Activated CD4-positive, alpha-beta T cell treated with anti-CD3 and anti-CD28 coated beads, Interleukin-2, amount 10 ng/mL, durations not matched to agents 24 days and 14 days (primary cell): ENCODE data around the gene FRS3. TPM values are rescaled to one million over a fixed set of nuclear protein-coding genes. Genes with fewer than 3 reads are reported as not detected.

ENCODE experiments used
- DNase-seq: peaks from one replicate; pipeline ENCODE4 v3.0.0; 2022
- H3K27ac Mint-ChIP-seq: one replicate; pipeline ENCODE4 v1.8.0; 2022; ENCODE audit warnings: mild to moderate bottlenecking, mixed read lengths
- H3K27me3 Mint-ChIP-seq: one replicate; pipeline ENCODE4 v1.8.0; 2022; ENCODE audit warnings: mixed read lengths
- H3K36me3 Mint-ChIP-seq: one replicate; pipeline ENCODE4 v1.8.0; 2022; ENCODE audit warnings: low read depth, mild to moderate bottlenecking, mixed read lengths
- H3K4me1 Mint-ChIP-seq: one replicate; pipeline ENCODE4 v1.8.0; 2021; ENCODE audit warnings: mixed read lengths
- H3K4me3 Mint-ChIP-seq: one replicate; pipeline ENCODE4 v1.8.0; 2022; ENCODE audit warnings: mild to moderate bottlenecking, moderate library complexity, mixed read lengths
- H3K9me3 Mint-ChIP-seq: one replicate; pipeline ENCODE4 v1.8.0; 2021; ENCODE audit warnings: mixed read lengths
- intact Hi-C: fragments of 100-400 bp; cut with micrococcal nuclease; formaldehyde crosslinking; loops from one replicate; pipeline ENCODE4 v1.15.1; 2023
- total RNA-seq: library from RNA; stranded (reverse); gene quantifications from 2 replicates; pipeline ENCODE4 v1.2.3, GENCODE V29; 2022

The FRS3 gene
- total RNA-seq, 1 donor from 2014 or later: 6.8 TPM

DNA sequence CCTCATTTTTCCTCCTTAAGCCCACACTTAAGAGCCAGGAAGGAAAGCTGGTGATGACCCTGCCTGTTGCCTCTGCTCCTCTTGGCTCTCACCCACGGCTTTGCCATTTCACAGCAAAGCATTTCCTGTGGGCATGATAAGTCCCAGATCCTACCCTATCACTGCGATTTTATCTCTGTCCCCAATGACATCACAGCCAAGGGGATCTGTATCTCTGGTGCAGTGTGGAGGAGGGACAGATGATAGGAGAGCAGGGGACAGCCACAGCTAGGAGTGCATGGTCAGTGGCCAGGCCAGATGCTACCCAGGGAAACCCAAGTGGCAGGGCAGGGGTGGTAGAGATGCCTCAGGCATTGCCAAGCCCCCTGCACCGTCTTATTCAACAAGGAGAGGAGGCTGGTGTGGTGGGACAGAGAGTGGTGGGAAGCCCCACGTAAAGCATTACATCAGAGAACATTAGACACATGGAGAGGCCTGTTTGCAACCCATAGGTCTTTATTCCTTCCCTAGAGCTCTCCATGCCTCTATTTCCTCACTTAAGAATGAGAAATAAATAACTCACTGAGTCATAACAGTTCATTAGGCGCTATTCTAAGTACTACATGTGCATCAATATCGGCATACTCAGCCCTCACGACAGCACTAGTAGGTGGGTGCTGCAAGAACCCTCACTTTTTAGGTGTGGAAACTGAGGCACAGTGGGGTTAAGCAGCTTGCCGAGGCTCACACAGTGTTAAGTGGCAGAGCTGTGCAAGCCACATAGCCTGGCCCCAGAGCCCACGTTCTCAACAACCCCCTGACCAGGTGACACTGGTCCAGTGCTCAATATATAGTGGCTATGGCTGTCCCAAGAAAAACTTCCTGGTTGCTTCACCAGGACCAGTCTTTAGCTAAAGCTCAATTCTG is 48.9 kb downstream of the FRS3 start:
- no peak for DNase-seq
- Mint-ChIP-seq H3K36me3 (no peaks in the 10 kb centered on the region), H3K27me3 (no peaks in the 10 kb centered on the region), H3K4me1 (peaks cover 40% of the 10 kb centered on the region), H3K27ac (peak overlapping the region; percentile 43), H3K4me3 (no peak overlapping the region), H3K9me3 (no peaks in the 10 kb centered on the region)
- intact Hi-C loops: loop anchor here (10.0 kb wide), 1 partner anchor 656 kb away; the partner anchor contains the start of genes NFYA and OARD1

DNA sequence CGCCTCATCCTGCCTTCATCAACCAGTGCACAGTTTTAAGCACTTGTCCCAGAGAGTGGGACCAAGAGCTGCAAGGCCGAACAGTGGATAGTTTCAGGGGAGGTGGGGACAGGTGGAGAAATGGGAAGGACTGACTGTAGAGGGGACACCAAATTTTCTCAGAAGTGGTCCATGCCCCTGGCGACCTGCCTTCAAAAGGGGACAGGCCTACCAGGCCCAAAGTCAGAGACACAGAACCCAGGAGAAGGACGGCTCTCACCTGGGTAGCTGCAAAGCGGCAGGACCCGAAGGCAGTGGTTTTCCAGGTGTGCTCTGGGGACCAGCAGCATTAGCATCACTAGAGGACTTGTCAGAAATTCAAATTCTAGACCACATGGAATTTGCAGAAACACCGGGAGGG is 50.1 kb downstream of the FRS3 start:
- no peaks in the 10 kb centered on the region for H3K9me3 Mint-ChIP-seq
- H3K36me3 Mint-ChIP-seq: no peaks in the 10 kb centered on the region
- H3K27me3 Mint-ChIP-seq: no peaks in the 10 kb centered on the region
- no peak for DNase-seq
- no peak overlapping the region for H3K27ac Mint-ChIP-seq
- intact Hi-C loops: loop anchor here (10.0 kb wide), 1 partner anchor 655 kb away; the partner anchor contains the start of genes NFYA and OARD1
- no peak overlapping the region for H3K4me3 Mint-ChIP-seq
- peaks cover 38% of the 10 kb centered on the region for H3K4me1 Mint-ChIP-seq

DNA sequence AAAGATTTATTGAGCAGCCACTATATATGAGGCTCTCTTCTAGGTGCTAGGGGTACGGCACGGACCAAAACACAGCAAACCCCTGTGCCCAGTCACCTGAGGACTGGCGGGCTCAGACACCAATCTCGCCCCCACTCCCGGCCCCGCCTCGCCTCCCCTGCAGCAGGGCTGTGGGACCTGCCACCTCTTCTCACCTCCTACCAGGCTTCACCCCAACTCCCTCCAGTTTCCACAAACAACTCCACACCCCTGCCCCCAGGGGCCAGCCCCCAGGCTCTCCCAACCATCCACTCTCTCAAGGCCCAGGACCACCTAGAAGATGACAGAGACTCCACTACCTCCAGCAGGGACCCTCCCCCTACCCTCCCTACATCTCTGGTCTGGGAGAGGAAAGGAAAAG is 50.7 kb downstream of the FRS3 start:
- H3K27ac Mint-ChIP-seq: peak overlapping the region; percentile 13

DNA sequence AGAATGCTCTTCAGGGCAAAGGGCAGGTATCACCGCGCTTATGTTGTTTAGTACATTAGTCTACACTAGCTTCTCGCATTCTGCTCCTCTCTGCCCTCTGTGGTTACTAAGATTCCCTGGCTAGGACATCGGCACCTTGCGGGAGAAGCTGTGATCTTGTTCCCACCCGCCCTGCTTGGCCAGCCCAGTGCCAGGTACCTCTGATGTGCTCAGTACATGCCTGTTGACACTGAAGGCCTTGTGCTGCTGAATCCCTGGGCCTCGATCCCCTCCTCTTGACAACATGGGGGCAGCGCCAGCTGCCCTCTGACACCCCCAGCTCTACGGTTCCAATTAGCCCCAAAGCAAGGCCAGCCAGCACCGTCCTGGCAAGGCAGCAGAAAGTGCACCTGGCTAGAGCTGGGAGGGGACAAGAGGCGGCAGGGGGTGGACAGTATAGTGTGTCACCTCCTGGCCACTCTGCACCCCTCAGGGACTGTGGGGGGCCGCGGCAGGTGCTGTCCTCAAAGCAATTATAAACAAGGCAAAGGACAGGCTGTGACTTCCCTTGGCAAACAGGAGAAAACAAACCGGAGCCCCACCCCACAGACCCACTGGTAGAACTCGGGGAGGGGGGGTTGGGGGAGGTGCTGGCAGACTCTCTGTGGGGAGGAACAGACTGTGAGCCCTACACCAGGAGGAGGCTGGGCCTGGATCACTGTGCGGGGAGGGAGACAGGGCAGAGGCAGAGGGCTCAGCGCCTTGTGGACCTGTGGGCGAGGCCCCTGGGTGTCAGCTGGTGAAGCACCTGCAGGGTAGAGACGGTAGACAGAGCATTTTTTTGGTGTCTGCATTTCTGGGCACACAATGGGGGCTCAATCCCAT is 51.4 kb downstream of the FRS3 start:
- H3K4me3 Mint-ChIP-seq: no peak overlapping the region
- no peaks in the 10 kb centered on the region for H3K36me3 Mint-ChIP-seq
- H3K27me3 Mint-ChIP-seq: no peaks in the 10 kb centered on the region
- no peak for DNase-seq
- H3K9me3 Mint-ChIP-seq: no peaks in the 10 kb centered on the region
- H3K27ac Mint-ChIP-seq: no peak overlapping the region
- H3K4me1 Mint-ChIP-seq: peaks cover 32% of the 10 kb centered on the region
- intact Hi-C loops: no loop called here

More for the DNA sequence above, 50.7 kb downstream of the FRS3 start:
- intact Hi-C loops: no loop called here
- Mint-ChIP-seq H3K27me3 (no peaks in the 10 kb centered on the region), H3K4me3 (no peak overlapping the region), H3K36me3 (no peaks in the 10 kb centered on the region), H3K4me1 (peaks cover 38% of the 10 kb centered on the region), H3K9me3 (no peaks in the 10 kb centered on the region)
- no peak for DNase-seq

DNA sequence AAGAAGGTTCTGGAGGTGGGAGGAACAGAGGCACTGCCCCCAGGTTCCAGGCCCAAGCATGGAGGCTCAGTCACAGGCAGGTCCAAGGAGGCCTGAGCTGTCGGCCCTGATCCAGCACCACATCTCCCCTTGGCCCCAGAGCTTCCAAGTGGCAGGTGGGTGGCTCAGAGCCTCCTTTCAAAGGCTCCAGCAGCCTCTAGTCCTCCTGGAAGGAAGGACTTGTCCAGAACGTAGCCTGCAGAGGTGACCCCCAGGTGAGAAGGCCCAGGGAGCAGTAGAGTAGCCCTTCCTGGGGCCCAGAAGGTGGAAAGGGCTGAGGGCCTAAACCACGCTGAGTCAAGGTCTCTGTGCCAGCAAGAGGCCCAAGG is 52.0 kb downstream of the FRS3 start:
- H3K36me3 Mint-ChIP-seq: no peaks in the 10 kb centered on the region
- H3K4me3 Mint-ChIP-seq: no peak overlapping the region
- H3K9me3 Mint-ChIP-seq: no peaks in the 10 kb centered on the region
- intact Hi-C loops: no loop called here
- H3K4me1 Mint-ChIP-seq: peaks cover 27% of the 10 kb centered on the region
- no peaks in the 10 kb centered on the region for H3K27me3 Mint-ChIP-seq
- no peak overlapping the region for H3K27ac Mint-ChIP-seq
- DNase-seq: no peak

DNA sequence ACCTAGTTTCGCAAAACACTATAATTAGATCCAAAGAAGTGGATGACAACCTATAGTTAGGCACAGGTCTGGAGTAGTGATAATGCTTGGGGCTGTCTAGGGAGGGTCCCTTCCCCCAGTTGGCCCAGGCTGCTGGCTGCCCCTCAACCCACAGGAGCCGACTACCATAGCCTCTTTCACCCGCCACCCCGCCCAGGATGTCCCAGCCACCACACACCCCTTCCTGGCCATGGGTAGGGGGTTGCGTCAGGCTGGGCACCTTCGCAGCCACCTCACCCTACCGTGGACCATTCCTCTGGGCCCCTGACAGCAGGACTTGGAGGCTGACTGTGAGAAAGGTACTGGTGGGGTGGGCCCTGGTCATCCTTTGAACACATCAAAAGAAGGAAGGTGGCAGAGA is 52.8 kb downstream of the FRS3 start:
- peaks cover 23% of the 10 kb centered on the region for H3K4me1 Mint-ChIP-seq
- no peaks in the 10 kb centered on the region for H3K9me3 Mint-ChIP-seq
- no peaks in the 10 kb centered on the region for H3K27me3 Mint-ChIP-seq
- no peaks in the 10 kb centered on the region for H3K36me3 Mint-ChIP-seq
- H3K27ac Mint-ChIP-seq: no peak overlapping the region
- H3K4me3 Mint-ChIP-seq: no peak overlapping the region
- intact Hi-C loops: no loop called here
- DNase-seq: no peak

DNA sequence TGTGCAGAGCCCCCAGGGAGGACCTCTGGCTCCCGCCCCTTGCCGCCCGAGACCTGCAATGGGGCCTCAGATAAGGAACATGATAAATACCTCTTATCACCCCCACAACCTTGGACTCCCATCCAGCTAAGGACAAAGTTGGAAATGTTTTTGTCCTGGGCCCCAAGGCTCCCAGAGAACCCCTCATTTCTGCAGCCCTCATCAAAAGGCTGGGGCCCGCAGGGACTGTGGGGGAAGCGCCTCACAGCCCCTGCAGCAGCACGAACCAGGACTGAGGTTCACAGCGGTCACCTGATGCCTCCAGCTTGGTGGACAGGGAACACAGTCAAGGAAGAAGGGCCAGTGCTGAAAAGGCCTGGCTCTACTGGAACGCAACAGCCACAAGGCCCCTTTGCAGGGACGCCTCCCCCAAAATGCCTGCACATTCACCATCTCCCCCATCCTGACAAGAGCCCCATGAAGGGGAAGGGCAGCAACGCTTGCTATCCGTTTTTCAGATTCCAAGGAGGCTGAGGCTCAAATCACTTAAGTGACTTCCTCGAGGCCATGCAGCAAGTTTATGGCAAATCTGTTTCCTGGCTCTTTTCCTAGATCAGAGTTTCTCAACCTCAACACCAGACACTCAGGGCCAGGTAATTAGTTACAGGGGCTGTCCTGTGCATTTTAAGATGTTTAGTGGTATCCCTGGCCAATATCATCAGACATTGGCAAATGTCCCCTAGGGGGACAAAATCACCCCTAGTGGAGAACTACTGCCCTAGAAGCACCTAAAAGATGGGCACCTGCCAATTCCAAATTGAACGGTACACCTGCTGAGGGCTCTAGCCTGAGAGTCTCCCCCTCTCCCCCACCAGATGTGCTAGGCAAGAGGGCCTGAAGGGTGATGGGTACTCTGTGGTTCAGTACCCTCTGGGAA is 54.9 kb downstream of the FRS3 start:
- DNase-seq: no peak
- H3K36me3 Mint-ChIP-seq: no peaks in the 10 kb centered on the region
- no peak overlapping the region for H3K4me3 Mint-ChIP-seq
- intact Hi-C loops: no loop called here
- peaks cover 9% of the 10 kb centered on the region for H3K4me1 Mint-ChIP-seq
- no peaks in the 10 kb centered on the region for H3K9me3 Mint-ChIP-seq
- H3K27ac Mint-ChIP-seq: no peak overlapping the region
- H3K27me3 Mint-ChIP-seq: no peaks in the 10 kb centered on the region

DNA sequence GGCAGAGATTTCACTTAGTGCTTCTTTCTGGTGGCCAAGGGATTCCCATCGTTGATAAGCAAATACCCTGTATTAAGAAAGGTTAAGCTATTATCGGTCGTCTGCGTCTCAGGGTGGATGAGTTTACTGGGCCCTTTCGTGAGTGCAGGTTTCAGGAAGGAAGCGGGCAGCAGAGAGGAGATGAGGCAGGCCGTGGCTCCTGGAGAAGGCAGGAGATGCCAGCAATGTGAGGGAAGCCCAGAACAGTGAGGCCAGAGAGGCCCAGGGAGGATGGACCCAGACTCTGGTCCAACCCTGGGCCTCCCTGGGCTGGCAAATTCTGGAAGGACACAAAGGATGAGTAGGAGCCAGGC is 55.5 kb downstream of the FRS3 start:
- no peaks in the 10 kb centered on the region for H3K9me3 Mint-ChIP-seq
- H3K36me3 Mint-ChIP-seq: no peaks in the 10 kb centered on the region
- H3K4me1 Mint-ChIP-seq: peaks cover 9% of the 10 kb centered on the region
- no peak for DNase-seq
- no peak overlapping the region for H3K27ac Mint-ChIP-seq
- no peak overlapping the region for H3K4me3 Mint-ChIP-seq
- no peaks in the 10 kb centered on the region for H3K27me3 Mint-ChIP-seq
- intact Hi-C loops: no loop called here

DNA sequence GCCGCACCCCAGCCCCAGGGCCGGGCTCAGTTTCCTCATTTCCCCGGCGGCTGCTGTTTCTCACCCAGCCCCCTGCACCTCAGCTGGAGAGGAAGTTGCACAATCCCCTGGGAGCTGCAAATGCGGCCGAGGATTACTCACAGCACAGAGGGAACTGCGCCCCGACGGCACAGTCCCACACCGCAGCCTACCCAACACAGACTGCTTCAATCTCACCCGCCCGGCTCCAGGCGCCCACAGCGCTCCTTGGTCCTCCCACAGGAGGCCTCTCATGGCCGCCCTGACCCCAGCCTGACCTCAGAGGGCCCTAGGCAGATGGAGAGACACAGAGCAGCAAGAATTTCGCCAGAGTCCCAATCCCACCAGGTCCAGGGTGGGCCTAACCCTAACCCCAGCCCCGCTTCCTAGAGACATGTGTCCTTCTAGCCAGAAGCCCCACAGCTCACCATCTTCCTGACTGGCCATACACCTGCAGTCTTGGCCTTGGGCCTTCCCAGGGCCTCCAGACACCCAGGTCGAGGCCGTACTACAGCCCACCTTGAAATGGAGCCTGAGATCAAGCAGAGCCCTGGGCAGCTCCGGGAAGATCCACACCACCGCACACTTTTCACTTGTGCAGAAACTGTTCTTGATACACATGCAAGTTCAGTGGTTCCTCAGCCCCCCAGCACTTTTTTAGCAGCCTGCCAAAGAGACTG is 56.0 kb downstream of the FRS3 start:
- intact Hi-C loops: no loop called here
- no peak for DNase-seq
- H3K27ac Mint-ChIP-seq: no peak overlapping the region
- H3K36me3 Mint-ChIP-seq: no peaks in the 10 kb centered on the region
- peaks cover 7% of the 10 kb centered on the region for H3K4me1 Mint-ChIP-seq
- H3K27me3 Mint-ChIP-seq: no peaks in the 10 kb centered on the region
- no peak overlapping the region for H3K4me3 Mint-ChIP-seq
- H3K9me3 Mint-ChIP-seq: no peaks in the 10 kb centered on the region

DNA sequence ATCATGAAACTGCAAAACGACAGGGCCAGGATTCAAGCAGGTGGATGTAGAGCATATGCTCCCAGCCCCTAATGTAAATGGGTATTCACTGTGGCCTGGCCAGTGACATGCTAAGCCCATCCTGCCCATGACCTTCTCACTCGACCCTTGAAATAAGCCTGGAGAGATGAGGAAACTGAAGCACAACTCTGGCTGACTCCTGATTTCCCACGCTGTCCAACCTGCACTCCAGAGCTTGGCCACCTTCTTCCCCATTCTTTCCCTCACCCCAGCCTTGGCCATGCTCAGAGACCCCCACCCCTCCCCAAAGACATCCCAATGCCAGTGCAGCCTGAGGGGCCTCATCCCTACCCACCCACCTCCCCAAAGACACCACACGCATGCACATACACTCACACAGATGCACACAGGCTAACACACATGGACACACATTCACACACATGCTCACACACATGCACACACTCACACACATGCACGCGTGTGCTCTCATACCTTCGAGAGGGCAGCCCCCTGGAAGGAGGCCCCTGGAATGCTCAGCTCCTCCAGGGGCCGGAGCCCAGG is 56.7 kb downstream of the FRS3 start:
- Mint-ChIP-seq H3K27ac (no peak overlapping the region), H3K27me3 (no peaks in the 10 kb centered on the region), H3K9me3 (no peaks in the 10 kb centered on the region), H3K36me3 (no peaks in the 10 kb centered on the region), H3K4me1 (peaks cover 7% of the 10 kb centered on the region), H3K4me3 (no peak overlapping the region)
- intact Hi-C loops: no loop called here
- no peak for DNase-seq

DNA sequence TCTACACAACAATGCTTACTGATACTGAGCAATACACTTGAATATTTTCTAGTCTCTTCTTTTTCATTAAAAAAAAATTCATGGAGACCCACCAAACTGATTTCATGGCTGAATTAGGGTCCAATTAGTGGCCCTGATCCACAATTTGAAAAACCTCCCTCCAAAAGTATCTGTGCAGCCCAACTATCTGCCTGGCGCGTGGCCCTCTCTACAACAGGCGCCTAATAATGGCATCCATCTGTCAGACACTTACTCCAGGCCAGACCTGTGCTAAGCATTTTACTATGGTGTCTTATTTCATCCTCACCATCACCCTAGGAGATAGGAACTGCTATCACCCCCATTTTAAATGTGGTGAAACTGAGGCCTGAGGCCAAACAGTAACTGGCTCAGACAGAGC is 58.3 kb downstream of the FRS3 start:
- peaks cover 6% of the 10 kb centered on the region for H3K4me1 Mint-ChIP-seq
- intact Hi-C loops: no loop called here
- DNase-seq: no peak
- no peak overlapping the region for H3K4me3 Mint-ChIP-seq
- no peaks in the 10 kb centered on the region for H3K9me3 Mint-ChIP-seq
- H3K27me3 Mint-ChIP-seq: no peaks in the 10 kb centered on the region
- no peaks in the 10 kb centered on the region for H3K36me3 Mint-ChIP-seq
- H3K27ac Mint-ChIP-seq: no peak overlapping the region

DNA sequence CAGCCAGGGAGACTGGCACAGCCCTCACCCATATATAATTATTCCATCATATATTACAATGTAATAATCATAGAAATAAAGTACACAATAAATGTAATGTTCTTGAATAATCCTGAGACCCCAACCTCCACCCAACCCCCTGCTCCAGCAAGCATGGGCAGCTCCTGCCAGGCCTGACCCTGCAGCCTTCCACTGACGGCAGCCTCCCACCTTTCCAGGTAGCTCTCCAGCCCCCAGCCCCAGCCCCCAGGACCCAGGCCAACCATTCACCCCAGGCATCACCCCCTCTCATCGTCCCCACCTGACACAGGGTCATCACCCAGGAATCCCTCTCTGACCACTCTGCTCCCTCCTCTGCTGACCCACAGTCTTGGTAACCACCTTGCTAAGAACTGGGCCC is 58.9 kb downstream of the FRS3 start:
- H3K27ac Mint-ChIP-seq: no peak overlapping the region
- H3K9me3 Mint-ChIP-seq: no peaks in the 10 kb centered on the region
- no peaks in the 10 kb centered on the region for H3K27me3 Mint-ChIP-seq

DNA sequence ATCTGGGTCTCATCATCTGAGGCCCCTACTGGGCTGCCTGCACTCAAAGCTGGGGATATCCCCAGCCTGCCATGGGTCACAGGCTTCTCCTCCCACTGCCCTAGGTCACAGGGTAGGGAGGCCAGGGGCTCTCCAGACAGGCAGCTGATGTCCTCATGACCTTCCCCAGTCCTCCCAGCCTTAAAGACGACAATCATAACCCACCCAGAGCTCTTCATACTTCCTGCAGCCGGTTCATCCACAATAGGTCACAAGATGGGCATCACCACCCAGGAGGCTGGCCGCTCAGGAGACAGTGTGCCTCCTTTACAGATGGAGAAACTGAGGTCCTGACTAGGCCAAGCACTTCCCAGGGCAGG is 59.5 kb downstream of the FRS3 start:
- Mint-ChIP-seq H3K4me1 (peaks cover 12% of the 10 kb centered on the region), H3K36me3 (no peaks in the 10 kb centered on the region), H3K4me3 (no peak overlapping the region), H3K27me3 (no peaks in the 10 kb centered on the region), H3K27ac (no peak overlapping the region), H3K9me3 (no peaks in the 10 kb centered on the region)
- no peak for DNase-seq
- intact Hi-C loops: no loop called here

More for the DNA sequence above, 58.9 kb downstream of the FRS3 start:
- H3K36me3 Mint-ChIP-seq: no peaks in the 10 kb centered on the region
- no peak overlapping the region for H3K4me3 Mint-ChIP-seq
- H3K4me1 Mint-ChIP-seq: peaks cover 9% of the 10 kb centered on the region
- no peak for DNase-seq
- intact Hi-C loops: no loop called here
